Ishikawa (cell line): ENCODE measurements around the gene ZRANB3.

Experiments
- CEBPB ChIP-seq: IDR thresholded peaks from 2 replicates; pipeline ENCODE4 v1.6.1; 2012
- EGR1 ChIP-seq: IDR thresholded peaks from 2 replicates; pipeline ENCODE4 v1.6.1; 2012
- FOXM1 ChIP-seq: IDR thresholded peaks from 2 replicates; pipeline ENCODE4 v1.6.1; 2012; ENCODE audit warnings: low read depth, borderline replicate concordance
- TAF1 ChIP-seq: IDR thresholded peaks from 2 replicates; pipeline ENCODE4 v1.6.1; 2012; ENCODE audit warnings: low read depth, mild to moderate bottlenecking
- TEAD4 ChIP-seq: IDR thresholded peaks from 2 replicates; pipeline ENCODE4 v1.6.1; 2012
- TF ChIP-seq, protein P1 (sequence below): IDR thresholded peaks from 2 replicates; pipeline ENCODE4 v1.6.1; 2012; ENCODE audit warnings: low read depth, mild to moderate bottlenecking
- TF ChIP-seq, protein P2 (sequence below): IDR thresholded peaks from 2 replicates; pipeline ENCODE4 v1.6.1; 2012

DNA sequence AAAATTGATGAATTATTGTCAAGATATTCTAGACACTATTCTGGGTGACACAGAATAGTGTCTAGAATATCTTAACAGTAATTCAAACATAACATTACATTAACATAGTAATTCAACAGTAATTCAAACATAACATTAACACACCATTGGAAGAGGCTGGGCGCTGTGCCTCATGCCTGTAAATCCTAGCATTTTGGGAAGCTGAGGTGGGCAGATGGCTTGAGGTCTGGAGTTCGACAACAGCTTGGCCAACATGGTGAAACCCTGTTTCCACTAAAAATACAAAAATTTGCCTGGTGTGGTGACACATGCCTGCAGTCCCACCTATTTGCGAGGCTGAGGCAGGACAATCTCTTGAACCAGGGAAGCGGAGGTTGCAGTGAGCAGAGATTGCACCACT, 195.8 kb downstream of the ZRANB3 start:
- TF ChIP-seq, protein P1, sequence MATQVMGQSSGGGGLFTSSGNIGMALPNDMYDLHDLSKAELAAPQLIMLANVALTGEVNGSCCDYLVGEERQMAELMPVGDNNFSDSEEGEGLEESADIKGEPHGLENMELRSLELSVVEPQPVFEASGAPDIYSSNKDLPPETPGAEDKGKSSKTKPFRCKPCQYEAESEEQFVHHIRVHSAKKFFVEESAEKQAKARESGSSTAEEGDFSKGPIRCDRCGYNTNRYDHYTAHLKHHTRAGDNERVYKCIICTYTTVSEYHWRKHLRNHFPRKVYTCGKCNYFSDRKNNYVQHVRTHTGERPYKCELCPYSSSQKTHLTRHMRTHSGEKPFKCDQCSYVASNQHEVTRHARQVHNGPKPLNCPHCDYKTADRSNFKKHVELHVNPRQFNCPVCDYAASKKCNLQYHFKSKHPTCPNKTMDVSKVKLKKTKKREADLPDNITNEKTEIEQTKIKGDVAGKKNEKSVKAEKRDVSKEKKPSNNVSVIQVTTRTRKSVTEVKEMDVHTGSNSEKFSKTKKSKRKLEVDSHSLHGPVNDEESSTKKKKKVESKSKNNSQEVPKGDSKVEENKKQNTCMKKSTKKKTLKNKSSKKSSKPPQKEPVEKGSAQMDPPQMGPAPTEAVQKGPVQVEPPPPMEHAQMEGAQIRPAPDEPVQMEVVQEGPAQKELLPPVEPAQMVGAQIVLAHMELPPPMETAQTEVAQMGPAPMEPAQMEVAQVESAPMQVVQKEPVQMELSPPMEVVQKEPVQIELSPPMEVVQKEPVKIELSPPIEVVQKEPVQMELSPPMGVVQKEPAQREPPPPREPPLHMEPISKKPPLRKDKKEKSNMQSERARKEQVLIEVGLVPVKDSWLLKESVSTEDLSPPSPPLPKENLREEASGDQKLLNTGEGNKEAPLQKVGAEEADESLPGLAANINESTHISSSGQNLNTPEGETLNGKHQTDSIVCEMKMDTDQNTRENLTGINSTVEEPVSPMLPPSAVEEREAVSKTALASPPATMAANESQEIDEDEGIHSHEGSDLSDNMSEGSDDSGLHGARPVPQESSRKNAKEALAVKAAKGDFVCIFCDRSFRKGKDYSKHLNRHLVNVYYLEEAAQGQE: no peak
- TF ChIP-seq CEBPB: no peak
- TF ChIP-seq, protein P2, sequence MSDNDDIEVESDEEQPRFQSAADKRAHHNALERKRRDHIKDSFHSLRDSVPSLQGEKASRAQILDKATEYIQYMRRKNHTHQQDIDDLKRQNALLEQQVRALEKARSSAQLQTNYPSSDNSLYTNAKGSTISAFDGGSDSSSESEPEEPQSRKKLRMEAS: no peak
- no peak for TF ChIP-seq FOXM1
- TF ChIP-seq TEAD4: no peak
- no peak for TF ChIP-seq TAF1
- no peak for TF ChIP-seq EGR1
